Astrocyte (in vitro differentiated cells and primary cell): ENCODE data around the gene TMEM132C. TPM values are rescaled to one million over a fixed set of nuclear protein-coding genes. Genes with fewer than 3 reads are reported as not detected.

Experiments
- DNase-seq: peaks from one replicate; pipeline ENCODE4 v3.0.0-alpha.2; 2010; ENCODE audit warnings: low read depth
- FAIRE-seq: peaks from 2 replicates; lab custom pipeline; 2011; peaks lifted over from hg19 to GRCh38; lab: Jason Lieb, UNC
- H2AFZ ChIP-seq: 2 replicates; pipeline ENCODE4 v1.6.0; 2012; ENCODE audit warnings: low read depth, low read length, inconsistent platforms
- H3K27ac ChIP-seq: 2 replicates; pipeline ENCODE4 v1.5.1; 2011; ENCODE audit warnings: low read depth, low read length, inconsistent platforms
- H3K27me3 ChIP-seq: 2 replicates; pipeline ENCODE4 v1.6.0; 2011; ENCODE audit warnings: low read length, inconsistent platforms; ENCODE audit not compliant: insufficient read depth
- H3K36me3 ChIP-seq: 2 replicates; pipeline ENCODE4 v1.5.1; 2011; ENCODE audit warnings: low read length, inconsistent platforms; ENCODE audit not compliant: insufficient read depth
- H3K4me1 ChIP-seq: 2 replicates; pipeline ENCODE4 v1.5.1; 2011; ENCODE audit warnings: low read length, inconsistent platforms; ENCODE audit not compliant: insufficient read depth
- H3K4me2 ChIP-seq: 2 replicates; pipeline ENCODE4 v1.6.0; 2012; ENCODE audit warnings: low read length, inconsistent platforms
- H3K4me3 ChIP-seq: 2 replicates; pipeline ENCODE4 v1.5.1; 2011; ENCODE audit warnings: low read depth, mild to moderate bottlenecking, low read length, inconsistent platforms; ENCODE audit not compliant: insufficient read depth
- H3K79me2 ChIP-seq: 2 replicates; pipeline ENCODE4 v1.6.0; 2012; ENCODE audit warnings: mild to moderate bottlenecking, low read length, inconsistent platforms; ENCODE audit not compliant: insufficient read depth
- H3K9ac ChIP-seq: 2 replicates; pipeline ENCODE4 v1.6.0; 2012; ENCODE audit warnings: mild to moderate bottlenecking, low read length, inconsistent platforms
- H3K9me3 ChIP-seq: 2 replicates; pipeline ENCODE4 v1.5.1; 2012; ENCODE audit warnings: low read depth, mild to moderate bottlenecking, low read length, inconsistent platforms; ENCODE audit not compliant: insufficient read depth
- H4K20me1 ChIP-seq: 2 replicates; pipeline ENCODE4 v1.6.0; 2012; ENCODE audit warnings: low read length, inconsistent platforms; ENCODE audit not compliant: insufficient read depth
- H3K27ac Mint-ChIP-seq: one replicate; pipeline ENCODE4 v1.8.0; 2021; ENCODE audit warnings: mild to moderate bottlenecking, mixed read lengths; ENCODE audit not compliant: unreplicated experiment
- H3K27me3 Mint-ChIP-seq: one replicate; pipeline ENCODE4 v1.8.0; 2021; ENCODE audit warnings: low read depth, mixed read lengths; ENCODE audit not compliant: unreplicated experiment
- H3K36me3 Mint-ChIP-seq: one replicate; pipeline ENCODE4 v1.8.0; 2021; ENCODE audit warnings: low read depth, mixed read lengths; ENCODE audit not compliant: unreplicated experiment
- H3K4me1 Mint-ChIP-seq: one replicate; pipeline ENCODE4 v1.8.0; 2021; ENCODE audit warnings: low read depth, mixed read lengths; ENCODE audit not compliant: unreplicated experiment
- H3K4me3 Mint-ChIP-seq: one replicate; pipeline ENCODE4 v1.8.0; 2021; ENCODE audit warnings: mild to moderate bottlenecking, moderate library complexity, mixed read lengths; ENCODE audit not compliant: unreplicated experiment
- H3K9me3 Mint-ChIP-seq: one replicate; pipeline ENCODE4 v1.8.0; 2021; ENCODE audit warnings: mild to moderate bottlenecking, mixed read lengths; ENCODE audit not compliant: unreplicated experiment
- CTCF ChIP-seq: IDR thresholded peaks from 2 replicates; pipeline ENCODE4 v1.5.1; 2011; ENCODE audit warnings: low read depth, mild to moderate bottlenecking, inconsistent platforms, low read length, moderate library complexity; ENCODE audit not compliant: insufficient read depth
- EZH2 ChIP-seq: IDR thresholded peaks from 2 replicates; pipeline ENCODE4 v1.6.1; 2012; ENCODE audit warnings: mild to moderate bottlenecking, low read length, inconsistent platforms; ENCODE audit not compliant: insufficient read depth
- total RNA-seq: library from RNA; stranded (reverse); gene quantifications from 2 replicates; pipeline ENCODE4 v1.2.1, GENCODE V29; 2021

Gene TMEM132C
- total RNA-seq, 1 donor from 2014 or later = not detected

- no peak overlapping the region for H3K9ac ChIP-seq
- no peaks in the 10 kb centered on the region for H3K79me2 ChIP-seq
- H3K27ac ChIP-seq = no peak overlapping the region
- H3K4me1 Mint-ChIP-seq = no peaks in the 10 kb centered on the region
- no peak overlapping the region for H3K27ac Mint-ChIP-seq
- H3K27me3 Mint-ChIP-seq = no peaks in the 10 kb centered on the region
- H3K4me1 ChIP-seq = no peaks in the 10 kb centered on the region
- no peak for FAIRE-seq
- no peaks in the 10 kb centered on the region for H4K20me1 ChIP-seq
- TF ChIP-seq EZH2 = no peak
- no peak for TF ChIP-seq CTCF
- H2AFZ ChIP-seq = no peak overlapping the region
- H3K4me3 ChIP-seq = no peak overlapping the region
- H3K36me3 ChIP-seq = no peaks in the 10 kb centered on the region
- no peaks in the 10 kb centered on the region for H3K27me3 ChIP-seq
- no peak overlapping the region for H3K4me3 Mint-ChIP-seq
- H3K9me3 ChIP-seq = peaks cover 2% of the 10 kb centered on the region
- H3K4me2 ChIP-seq = no peak overlapping the region
- H3K36me3 Mint-ChIP-seq = no peaks in the 10 kb centered on the region
- H3K9me3 Mint-ChIP-seq = peaks cover 2% of the 10 kb centered on the region
- no peak for DNase-seq
These were observed 175.1 kb downstream of the TMEM132C start for GRCh38 chr12:128442096-128442495.

GRCh38 chr12:128444598-128444997, 177.6 kb downstream of the TMEM132C start:
- H3K9me3 ChIP-seq = peaks cover 2% of the 10 kb centered on the region
- H3K79me2 ChIP-seq = no peaks in the 10 kb centered on the region
- H3K4me3 ChIP-seq = no peak overlapping the region
- H3K9me3 Mint-ChIP-seq = peaks cover 2% of the 10 kb centered on the region
- no peaks in the 10 kb centered on the region for H3K4me1 Mint-ChIP-seq
- TF ChIP-seq EZH2 (no peak), CTCF (no peak)
- no peak overlapping the region for H3K4me3 Mint-ChIP-seq
- H3K27ac Mint-ChIP-seq = no peak overlapping the region
- no peak overlapping the region for H3K9ac ChIP-seq
- no peaks in the 10 kb centered on the region for H3K27me3 Mint-ChIP-seq
- FAIRE-seq (no peak), DNase-seq (no peak)
- H3K4me1 ChIP-seq = no peaks in the 10 kb centered on the region
- H4K20me1 ChIP-seq = no peaks in the 10 kb centered on the region
- H3K4me2 ChIP-seq = no peak overlapping the region
- H3K36me3 Mint-ChIP-seq = no peaks in the 10 kb centered on the region
- no peaks in the 10 kb centered on the region for H3K27me3 ChIP-seq
- H3K27ac ChIP-seq = no peak overlapping the region
- no peaks in the 10 kb centered on the region for H3K36me3 ChIP-seq
- no peak overlapping the region for H2AFZ ChIP-seq

- H3K4me3 Mint-ChIP-seq = no peak overlapping the region
- H3K27me3 Mint-ChIP-seq = no peaks in the 10 kb centered on the region
- Histone ChIP-seq H3K4me1 (no peaks in the 10 kb centered on the region), H3K27me3 (no peaks in the 10 kb centered on the region), H3K9ac (no peak overlapping the region), H3K4me3 (no peak overlapping the region), H3K27ac (no peak overlapping the region), H3K79me2 (no peaks in the 10 kb centered on the region), H3K4me2 (no peak overlapping the region), H2AFZ (no peak overlapping the region), H3K9me3 (peaks cover 2% of the 10 kb centered on the region), H4K20me1 (no peaks in the 10 kb centered on the region), H3K36me3 (no peaks in the 10 kb centered on the region)
- no peak for TF ChIP-seq CTCF
- no peak for TF ChIP-seq EZH2
- no peak overlapping the region for H3K27ac Mint-ChIP-seq
- DNase-seq (no peak), FAIRE-seq (no peak)
- no peaks in the 10 kb centered on the region for H3K36me3 Mint-ChIP-seq
- peaks cover 1% of the 10 kb centered on the region for H3K9me3 Mint-ChIP-seq
- no peaks in the 10 kb centered on the region for H3K4me1 Mint-ChIP-seq
These were observed 178.6 kb downstream of the TMEM132C start for GRCh38 chr12:128445415-128446127.
